ENCODE results near the gene HMCES.

HMCES gene

DNA sequence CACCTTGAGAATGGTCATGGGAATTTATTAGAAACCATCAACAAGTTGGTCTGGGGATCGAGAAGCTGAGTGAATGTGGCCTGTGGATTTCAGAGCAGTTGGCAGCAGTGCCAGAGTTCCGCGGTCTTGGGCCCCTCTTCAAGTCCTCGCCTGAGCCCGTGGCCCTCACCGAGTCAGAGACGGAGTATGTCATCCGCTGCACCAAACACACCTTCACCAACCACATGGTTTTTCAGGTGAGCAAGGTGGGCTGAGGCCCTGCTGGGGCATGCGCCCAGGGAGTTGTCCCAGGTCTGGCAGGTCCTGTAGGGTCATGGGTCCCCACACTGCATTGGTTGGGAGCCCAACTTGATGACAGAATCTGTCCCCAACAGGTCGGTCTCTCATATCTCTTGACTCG lies 7.0 kb upstream of the HMCES start:
- TF ChIP-seq EP300 (IDR thresholded peaks at IDR 0.05; ENCODE audit: borderline replicate concordance) = no peak
- TF ChIP-seq, protein P1, sequence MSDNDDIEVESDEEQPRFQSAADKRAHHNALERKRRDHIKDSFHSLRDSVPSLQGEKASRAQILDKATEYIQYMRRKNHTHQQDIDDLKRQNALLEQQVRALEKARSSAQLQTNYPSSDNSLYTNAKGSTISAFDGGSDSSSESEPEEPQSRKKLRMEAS (IDR thresholded peaks at IDR 0.05) = no peak
- TF ChIP-seq FOXM1 (IDR thresholded peaks at IDR 0.05; ENCODE audit: borderline replicate concordance, low read depth) = no peak
- no peak for TF ChIP-seq TCF12 (IDR thresholded peaks at IDR 0.05; ENCODE audit: low read depth)
- TF ChIP-seq RAD21 (IDR thresholded peaks at IDR 0.05; ENCODE audit: low read depth) = no peak
- TF ChIP-seq CEBPB (IDR thresholded peaks at IDR 0.05) = no peak
- TF ChIP-seq, protein P2, sequence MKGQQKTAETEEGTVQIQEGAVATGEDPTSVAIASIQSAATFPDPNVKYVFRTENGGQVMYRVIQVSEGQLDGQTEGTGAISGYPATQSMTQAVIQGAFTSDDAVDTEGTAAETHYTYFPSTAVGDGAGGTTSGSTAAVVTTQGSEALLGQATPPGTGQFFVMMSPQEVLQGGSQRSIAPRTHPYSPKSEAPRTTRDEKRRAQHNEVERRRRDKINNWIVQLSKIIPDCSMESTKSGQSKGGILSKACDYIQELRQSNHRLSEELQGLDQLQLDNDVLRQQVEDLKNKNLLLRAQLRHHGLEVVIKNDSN (IDR thresholded peaks at IDR 0.05) = no peak
- TF ChIP-seq TEAD4 (IDR thresholded peaks at IDR 0.05) = no peak
- TF ChIP-seq YY1 (IDR thresholded peaks at IDR 0.05; ENCODE audit: low read depth) = no peak
- no peak for TF ChIP-seq TAF1 (IDR thresholded peaks at IDR 0.05; ENCODE audit: low read depth)
- no peak for TF ChIP-seq CREB1 (IDR thresholded peaks at IDR 0.05; ENCODE audit: low read depth)
- no peak for TF ChIP-seq NFIC (IDR thresholded peaks at IDR 0.05)

DNA sequence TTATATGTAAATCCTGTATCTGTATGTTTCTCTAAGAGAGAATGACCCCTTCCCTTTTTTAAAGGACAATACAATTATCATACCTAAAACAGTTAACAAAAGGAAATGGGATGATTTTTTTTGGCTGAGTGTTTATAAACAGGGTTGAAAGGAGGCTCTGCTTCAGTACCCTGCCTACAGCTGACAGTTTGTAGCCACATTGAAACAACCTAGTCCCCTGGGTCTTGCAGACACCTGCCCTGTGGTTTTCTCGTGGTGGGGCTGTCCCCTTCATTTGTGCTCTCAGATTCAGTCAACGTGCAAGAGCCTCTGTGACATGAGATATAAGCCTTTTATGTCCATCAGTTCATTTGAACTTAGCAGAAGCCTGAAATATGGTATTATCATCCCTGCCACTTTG lies 2.3 kb upstream of the HMCES start:
- TF ChIP-seq, protein P3, sequence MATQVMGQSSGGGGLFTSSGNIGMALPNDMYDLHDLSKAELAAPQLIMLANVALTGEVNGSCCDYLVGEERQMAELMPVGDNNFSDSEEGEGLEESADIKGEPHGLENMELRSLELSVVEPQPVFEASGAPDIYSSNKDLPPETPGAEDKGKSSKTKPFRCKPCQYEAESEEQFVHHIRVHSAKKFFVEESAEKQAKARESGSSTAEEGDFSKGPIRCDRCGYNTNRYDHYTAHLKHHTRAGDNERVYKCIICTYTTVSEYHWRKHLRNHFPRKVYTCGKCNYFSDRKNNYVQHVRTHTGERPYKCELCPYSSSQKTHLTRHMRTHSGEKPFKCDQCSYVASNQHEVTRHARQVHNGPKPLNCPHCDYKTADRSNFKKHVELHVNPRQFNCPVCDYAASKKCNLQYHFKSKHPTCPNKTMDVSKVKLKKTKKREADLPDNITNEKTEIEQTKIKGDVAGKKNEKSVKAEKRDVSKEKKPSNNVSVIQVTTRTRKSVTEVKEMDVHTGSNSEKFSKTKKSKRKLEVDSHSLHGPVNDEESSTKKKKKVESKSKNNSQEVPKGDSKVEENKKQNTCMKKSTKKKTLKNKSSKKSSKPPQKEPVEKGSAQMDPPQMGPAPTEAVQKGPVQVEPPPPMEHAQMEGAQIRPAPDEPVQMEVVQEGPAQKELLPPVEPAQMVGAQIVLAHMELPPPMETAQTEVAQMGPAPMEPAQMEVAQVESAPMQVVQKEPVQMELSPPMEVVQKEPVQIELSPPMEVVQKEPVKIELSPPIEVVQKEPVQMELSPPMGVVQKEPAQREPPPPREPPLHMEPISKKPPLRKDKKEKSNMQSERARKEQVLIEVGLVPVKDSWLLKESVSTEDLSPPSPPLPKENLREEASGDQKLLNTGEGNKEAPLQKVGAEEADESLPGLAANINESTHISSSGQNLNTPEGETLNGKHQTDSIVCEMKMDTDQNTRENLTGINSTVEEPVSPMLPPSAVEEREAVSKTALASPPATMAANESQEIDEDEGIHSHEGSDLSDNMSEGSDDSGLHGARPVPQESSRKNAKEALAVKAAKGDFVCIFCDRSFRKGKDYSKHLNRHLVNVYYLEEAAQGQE (IDR thresholded peaks at IDR 0.05; ENCODE audit: low read depth) = no peak
- TF ChIP-seq CREB1 (IDR thresholded peaks at IDR 0.05; ENCODE audit: low read depth) (no peak), ZBTB7A (IDR thresholded peaks at IDR 0.05; ENCODE audit: low read depth) (no peak), FOXM1 (IDR thresholded peaks at IDR 0.05; ENCODE audit: borderline replicate concordance, low read depth) (no peak), EP300 (IDR thresholded peaks at IDR 0.05; ENCODE audit: borderline replicate concordance) (no peak), TCF12 (IDR thresholded peaks at IDR 0.05; ENCODE audit: low read depth) (no peak), TEAD4 (IDR thresholded peaks at IDR 0.05) (no peak), YY1 (IDR thresholded peaks at IDR 0.05; ENCODE audit: low read depth) (no peak), CEBPB (IDR thresholded peaks at IDR 0.05) (no peak), NFIC (IDR thresholded peaks at IDR 0.05) (no peak)
- TF ChIP-seq, protein P1 (IDR thresholded peaks at IDR 0.05) = no peak

DNA sequence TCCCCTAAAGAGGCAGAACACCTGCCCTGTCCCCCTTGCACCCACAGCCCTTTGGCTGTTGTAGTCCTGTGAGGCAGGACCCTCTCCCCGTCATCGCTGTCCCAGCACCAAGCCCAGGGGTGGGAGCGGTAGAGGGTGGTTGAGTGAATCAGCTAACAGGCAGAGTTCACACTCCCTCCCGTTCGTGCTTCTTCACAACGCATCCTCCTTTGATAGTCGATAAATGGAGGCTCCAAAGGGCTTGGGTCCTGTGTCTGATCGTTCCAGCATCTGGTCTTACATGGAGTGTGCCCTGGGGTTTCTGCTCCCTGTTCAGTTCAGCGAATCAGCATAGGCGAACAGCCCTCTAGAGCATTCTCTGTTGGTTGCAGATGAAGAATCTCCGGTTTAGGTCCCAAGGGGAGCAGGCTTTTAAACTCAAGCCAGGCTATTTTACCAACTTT lies 820 bp upstream of the HMCES start:
- TF ChIP-seq TEAD4 (IDR thresholded peaks at IDR 0.05) (no peak), RAD21 (IDR thresholded peaks at IDR 0.05; ENCODE audit: low read depth) (no peak), NFIC (IDR thresholded peaks at IDR 0.05) (no peak)
- TF ChIP-seq, protein P3 (IDR thresholded peaks at IDR 0.05; ENCODE audit: low read depth) = no peak

DNA sequence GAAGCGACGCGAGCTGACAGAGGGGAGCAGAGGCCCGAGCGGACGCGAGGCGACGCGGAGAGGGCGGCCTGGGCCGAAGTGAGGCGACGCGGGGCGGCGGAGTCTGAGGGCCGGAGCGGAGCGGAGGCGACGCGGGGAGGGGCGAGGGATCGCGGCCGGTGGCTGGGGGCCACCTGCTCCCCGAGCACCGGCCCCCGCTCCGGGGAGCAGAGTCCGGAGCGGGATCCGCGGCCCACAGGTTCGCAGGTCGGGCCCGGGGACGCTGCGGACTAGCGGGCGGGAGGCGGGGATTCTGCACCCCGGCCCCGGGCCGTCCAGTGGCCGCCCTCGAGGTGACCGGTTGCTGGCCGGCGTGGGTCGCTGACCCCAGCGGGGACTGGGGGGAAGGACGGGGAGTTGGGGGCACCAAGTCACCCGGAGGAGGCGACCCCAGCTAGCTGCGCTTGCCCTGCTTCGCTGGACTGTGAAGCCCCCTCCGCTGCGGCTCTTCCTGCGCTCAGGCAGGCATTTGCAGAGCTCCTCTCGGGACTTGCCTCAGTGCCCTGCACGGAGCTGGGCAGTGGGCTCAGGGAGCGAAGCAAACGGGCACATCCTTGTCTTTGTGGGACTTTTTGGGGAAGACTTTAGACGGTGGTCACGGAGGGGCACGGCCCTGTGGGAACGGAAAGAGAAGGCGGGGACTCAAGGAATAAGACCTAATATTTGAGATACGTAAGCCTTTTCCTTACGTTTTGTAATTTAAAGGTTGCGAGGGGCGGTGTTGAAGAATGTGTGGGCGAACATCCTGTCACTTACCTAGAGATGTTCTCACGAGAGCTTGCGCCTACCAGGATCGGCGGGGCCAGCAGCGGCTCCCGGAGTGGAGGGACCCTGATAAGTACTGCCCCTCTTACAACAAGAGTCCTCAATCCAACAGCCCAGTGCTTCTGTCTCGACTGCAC lies 566 bp downstream of the HMCES start:
- no peak for TF ChIP-seq TCF12 (IDR thresholded peaks at IDR 0.05; ENCODE audit: low read depth)
- TF ChIP-seq ZBTB7A (IDR thresholded peaks at IDR 0.05; ENCODE audit: low read depth) = peak; percentile 92; the same call in 1 of the 2 replicates
- no peak for TF ChIP-seq TEAD4 (IDR thresholded peaks at IDR 0.05)
- no peak for TF ChIP-seq RAD21 (IDR thresholded peaks at IDR 0.05; ENCODE audit: low read depth)
- no peak for TF ChIP-seq CREB1 (IDR thresholded peaks at IDR 0.05; ENCODE audit: low read depth)

DNA sequence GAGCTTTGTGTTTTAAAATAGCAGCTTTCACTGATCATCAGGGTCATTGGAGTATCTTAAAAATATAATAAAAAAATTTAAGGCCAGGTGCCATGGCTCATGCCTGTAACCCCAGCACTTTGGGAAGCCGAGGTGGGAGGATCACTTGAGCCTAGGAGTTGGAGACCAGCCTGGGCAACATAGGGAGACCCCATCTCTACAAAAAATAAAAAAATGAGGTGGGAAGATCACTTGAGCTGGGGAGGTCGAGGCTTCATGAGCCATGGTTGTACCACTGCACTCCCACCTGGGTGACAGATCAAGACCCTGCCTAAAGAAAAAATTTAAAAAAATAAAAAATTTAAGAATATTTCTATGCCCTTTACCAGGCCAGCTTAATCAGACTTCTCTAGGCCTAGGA lies 1.5 kb downstream of the HMCES start:
- no peak for TF ChIP-seq ZBTB7A (IDR thresholded peaks at IDR 0.05; ENCODE audit: low read depth)
- TF ChIP-seq TEAD4 (IDR thresholded peaks at IDR 0.05) = no peak
- no peak for TF ChIP-seq NFIC (IDR thresholded peaks at IDR 0.05)
- TF ChIP-seq FOXM1 (IDR thresholded peaks at IDR 0.05; ENCODE audit: borderline replicate concordance, low read depth) = no peak
- TF ChIP-seq, protein P2 (IDR thresholded peaks at IDR 0.05) = no peak

DNA sequence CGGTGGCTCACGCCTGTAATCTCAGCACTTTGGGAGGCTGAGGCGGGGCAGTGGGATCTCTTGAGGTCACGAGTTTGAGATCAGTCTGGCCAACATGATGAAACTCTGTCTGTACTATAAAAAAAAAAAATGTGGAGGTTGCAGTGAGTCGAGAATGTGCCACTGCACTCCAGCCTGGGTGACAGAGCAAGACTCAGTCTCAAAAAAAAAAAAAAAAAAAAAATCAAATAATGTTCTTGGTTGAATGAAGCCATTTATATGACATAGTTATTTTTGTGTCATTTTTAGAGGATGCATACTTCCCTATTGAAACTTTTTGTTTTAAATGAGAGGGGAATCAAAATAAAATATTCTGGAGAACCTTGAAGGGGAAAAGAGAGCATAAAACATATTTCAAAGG lies 3.1 kb downstream of the HMCES start:
- no peak for TF ChIP-seq NFIC (IDR thresholded peaks at IDR 0.05)
- no peak for TF ChIP-seq EGR1 (IDR thresholded peaks at IDR 0.05)
- no peak for TF ChIP-seq EP300 (IDR thresholded peaks at IDR 0.05; ENCODE audit: borderline replicate concordance)
- TF ChIP-seq, protein P1 (IDR thresholded peaks at IDR 0.05) = no peak

Measured in Ishikawa (cell line).